ENCODE results near the gene CNGB1.

CNGB1 gene

DNA sequence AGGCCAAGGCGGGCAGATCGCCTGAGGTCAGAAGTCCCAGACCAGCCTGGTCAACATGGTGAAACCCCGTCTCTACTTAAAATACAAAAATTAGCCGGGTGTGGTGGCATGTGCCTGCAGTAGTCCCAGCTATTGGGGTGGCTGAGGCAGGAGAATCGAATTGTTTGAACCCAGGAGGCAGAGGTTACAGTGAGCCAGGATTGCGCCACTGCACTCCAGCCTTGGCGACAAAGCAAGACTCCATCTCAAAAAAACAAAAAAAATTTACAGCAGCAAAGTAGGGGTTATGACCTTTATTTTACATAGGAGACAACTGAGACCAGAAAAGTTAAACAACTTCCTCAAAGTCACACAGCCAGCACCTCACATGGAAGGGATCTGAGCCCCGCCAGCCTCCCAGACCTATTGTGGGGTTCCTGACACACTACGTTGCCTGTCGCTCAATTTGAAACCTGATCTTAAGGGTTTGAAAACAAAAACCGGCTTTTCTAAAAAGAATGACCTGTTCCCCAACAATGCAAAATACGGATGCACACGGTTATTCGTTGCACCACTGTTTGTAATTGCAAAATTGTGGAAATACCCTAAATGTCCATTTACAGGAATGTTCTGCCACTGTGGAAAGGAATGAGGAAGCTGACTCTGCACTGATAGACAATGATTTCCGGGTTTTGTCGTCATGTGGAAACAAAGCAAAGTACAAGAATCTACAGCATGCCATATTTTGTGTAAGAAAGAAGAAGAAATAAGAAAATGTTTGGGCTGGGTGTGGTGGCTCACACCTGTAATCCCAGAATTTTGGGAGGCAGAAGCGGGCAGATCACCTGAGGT is 77.2 kb downstream of the CNGB1 start:
- no peak for TF ChIP-seq CTCF (IDR thresholded peaks at IDR 0.05; ENCODE audit: insufficient read depth, low read length, poor library complexity, severe bottlenecking)
- no peak for TF ChIP-seq EZH2phosphoT487 (conservative IDR thresholded peaks at IDR 0.05; ENCODE audit: low read length)
- no peaks in the 10 kb centered on the region for H3K27me3 ChIP-seq (ENCODE audit: low read length)
- no peaks in the 10 kb centered on the region for H3F3A ChIP-seq (ENCODE audit: insufficient read depth)
- H3K36me3 ChIP-seq (ENCODE audit: low read length) = no peaks in the 10 kb centered on the region
- no peak overlapping the region for H3K4me3 ChIP-seq (ENCODE audit: insufficient read depth, low read length, poor library complexity, severe bottlenecking)
- no peak overlapping the region for H3K9ac ChIP-seq (ENCODE audit: low read length)
- no peaks in the 10 kb centered on the region for H4K20me1 ChIP-seq (ENCODE audit: low read depth, low read length)
- no peak overlapping the region for H3K4me2 ChIP-seq (ENCODE audit: low read depth, low read length, poor library complexity, severe bottlenecking)
- H2AFZ ChIP-seq (ENCODE audit: low read depth, low read length, severe bottlenecking) = no peak overlapping the region
- H3K27ac ChIP-seq (ENCODE audit: low read depth, low read length) = no peak overlapping the region
- no peaks in the 10 kb centered on the region for H3K9me3 ChIP-seq (ENCODE audit: insufficient read depth, low read length)
- H3K9me2 ChIP-seq (replicated peaks; ENCODE audit: insufficient read depth, low read length) = no peaks in the 10 kb centered on the region
- H3K79me2 ChIP-seq (ENCODE audit: insufficient read depth, low read length) = no peaks in the 10 kb centered on the region

DNA sequence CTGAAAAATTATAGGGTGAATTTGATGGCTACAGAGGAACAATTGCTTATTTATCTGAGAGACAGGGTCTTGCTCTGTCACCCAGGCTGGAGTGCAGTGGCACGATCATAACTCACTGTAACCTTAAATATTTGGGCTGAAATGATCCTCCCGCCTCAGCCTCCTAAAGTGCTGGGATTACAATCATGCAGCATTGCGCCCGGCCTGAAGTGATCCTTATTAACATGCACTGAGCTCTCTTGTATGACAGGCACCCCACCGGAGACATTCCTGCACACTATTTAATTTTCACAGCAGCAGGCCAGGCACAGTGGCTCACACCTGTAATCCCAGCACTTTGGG is 77.7 kb downstream of the CNGB1 start:
- Histone ChIP-seq H3K27me3 (ENCODE audit: low read length) (no peaks in the 10 kb centered on the region), H3K36me3 (ENCODE audit: low read length) (no peaks in the 10 kb centered on the region), H3K79me2 (ENCODE audit: insufficient read depth, low read length) (no peaks in the 10 kb centered on the region), H3K9me2 (replicated peaks; ENCODE audit: insufficient read depth, low read length) (no peaks in the 10 kb centered on the region), H3K4me2 (ENCODE audit: low read depth, low read length, poor library complexity, severe bottlenecking) (no peak overlapping the region), H3K9me3 (ENCODE audit: insufficient read depth, low read length) (no peaks in the 10 kb centered on the region), H3F3A (ENCODE audit: insufficient read depth) (no peaks in the 10 kb centered on the region), H4K20me1 (ENCODE audit: low read depth, low read length) (no peaks in the 10 kb centered on the region), H3K4me3 (ENCODE audit: insufficient read depth, low read length, poor library complexity, severe bottlenecking) (no peak overlapping the region), H3K27ac (ENCODE audit: low read depth, low read length) (no peak overlapping the region), H2AFZ (ENCODE audit: low read depth, low read length, severe bottlenecking) (no peak overlapping the region), H3K9ac (ENCODE audit: low read length) (no peak overlapping the region)
- TF ChIP-seq CTCF (IDR thresholded peaks at IDR 0.05; ENCODE audit: insufficient read depth, low read length, poor library complexity, severe bottlenecking) (no peak), EZH2phosphoT487 (conservative IDR thresholded peaks at IDR 0.05; ENCODE audit: low read length) (no peak)

- Histone ChIP-seq H3K36me3 (ENCODE audit: low read length) (no peaks in the 10 kb centered on the region), H3K79me2 (ENCODE audit: insufficient read depth, low read length) (no peaks in the 10 kb centered on the region), H3K9me3 (ENCODE audit: insufficient read depth, low read length) (no peaks in the 10 kb centered on the region), H3K4me2 (ENCODE audit: low read depth, low read length, poor library complexity, severe bottlenecking) (no peak overlapping the region), H3K27ac (ENCODE audit: low read depth, low read length) (no peak overlapping the region), H4K20me1 (ENCODE audit: low read depth, low read length) (no peaks in the 10 kb centered on the region), H3K9ac (ENCODE audit: low read length) (no peak overlapping the region), H3K27me3 (ENCODE audit: low read length) (no peaks in the 10 kb centered on the region), H3K9me2 (replicated peaks; ENCODE audit: insufficient read depth, low read length) (no peaks in the 10 kb centered on the region), H2AFZ (ENCODE audit: low read depth, low read length, severe bottlenecking) (no peak overlapping the region), H3F3A (ENCODE audit: insufficient read depth) (no peaks in the 10 kb centered on the region), H3K4me3 (ENCODE audit: insufficient read depth, low read length, poor library complexity, severe bottlenecking) (no peak overlapping the region)
- TF ChIP-seq EZH2phosphoT487 (conservative IDR thresholded peaks at IDR 0.05; ENCODE audit: low read length) = no peak
- TF ChIP-seq CTCF (IDR thresholded peaks at IDR 0.05; ENCODE audit: insufficient read depth, low read length, poor library complexity, severe bottlenecking) = no peak
Measured at GRCh38 chr16:57892447-57893096, 78.4 kb downstream of the CNGB1 start.

All from SU-DHL-6 (cell line).